ENCODE data around the gene MYH15.

Gene MYH15

DNA sequence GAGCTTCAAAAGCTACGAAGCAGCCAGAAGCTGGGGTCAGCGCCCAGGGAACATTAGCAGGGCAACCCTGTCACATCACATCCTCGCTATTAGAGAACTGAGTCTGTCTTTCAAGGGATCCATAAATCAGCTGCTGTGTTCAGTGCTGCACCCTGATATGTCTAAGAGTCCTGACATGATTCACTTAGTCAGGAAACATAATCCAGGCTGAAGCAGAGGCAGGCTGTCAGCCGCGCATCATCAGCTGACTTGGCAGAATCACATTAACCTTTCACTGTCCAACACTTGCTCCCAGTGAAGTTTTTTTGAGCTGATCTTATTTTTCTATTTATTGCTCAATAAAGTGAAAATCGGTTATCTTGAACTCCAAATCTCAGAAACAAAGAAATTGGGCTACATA lies 23.5 kb downstream of the MYH15 start:
- no peak for DNase-seq (ENCODE audit: low spot score)
- TF ChIP-seq, protein P1, sequence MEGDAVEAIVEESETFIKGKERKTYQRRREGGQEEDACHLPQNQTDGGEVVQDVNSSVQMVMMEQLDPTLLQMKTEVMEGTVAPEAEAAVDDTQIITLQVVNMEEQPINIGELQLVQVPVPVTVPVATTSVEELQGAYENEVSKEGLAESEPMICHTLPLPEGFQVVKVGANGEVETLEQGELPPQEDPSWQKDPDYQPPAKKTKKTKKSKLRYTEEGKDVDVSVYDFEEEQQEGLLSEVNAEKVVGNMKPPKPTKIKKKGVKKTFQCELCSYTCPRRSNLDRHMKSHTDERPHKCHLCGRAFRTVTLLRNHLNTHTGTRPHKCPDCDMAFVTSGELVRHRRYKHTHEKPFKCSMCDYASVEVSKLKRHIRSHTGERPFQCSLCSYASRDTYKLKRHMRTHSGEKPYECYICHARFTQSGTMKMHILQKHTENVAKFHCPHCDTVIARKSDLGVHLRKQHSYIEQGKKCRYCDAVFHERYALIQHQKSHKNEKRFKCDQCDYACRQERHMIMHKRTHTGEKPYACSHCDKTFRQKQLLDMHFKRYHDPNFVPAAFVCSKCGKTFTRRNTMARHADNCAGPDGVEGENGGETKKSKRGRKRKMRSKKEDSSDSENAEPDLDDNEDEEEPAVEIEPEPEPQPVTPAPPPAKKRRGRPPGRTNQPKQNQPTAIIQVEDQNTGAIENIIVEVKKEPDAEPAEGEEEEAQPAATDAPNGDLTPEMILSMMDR (IDR thresholded peaks at IDR 0.05; ENCODE audit: extremely low read depth, insufficient read depth, missing control alignments), result no peak
- in situ Hi-C loops (cut with MboI; ENCODE audit: low pct_unique_long_range_greater_than_20kb, low sequenced_read_pairs, unreplicated experiment), result no loop called here

DNA sequence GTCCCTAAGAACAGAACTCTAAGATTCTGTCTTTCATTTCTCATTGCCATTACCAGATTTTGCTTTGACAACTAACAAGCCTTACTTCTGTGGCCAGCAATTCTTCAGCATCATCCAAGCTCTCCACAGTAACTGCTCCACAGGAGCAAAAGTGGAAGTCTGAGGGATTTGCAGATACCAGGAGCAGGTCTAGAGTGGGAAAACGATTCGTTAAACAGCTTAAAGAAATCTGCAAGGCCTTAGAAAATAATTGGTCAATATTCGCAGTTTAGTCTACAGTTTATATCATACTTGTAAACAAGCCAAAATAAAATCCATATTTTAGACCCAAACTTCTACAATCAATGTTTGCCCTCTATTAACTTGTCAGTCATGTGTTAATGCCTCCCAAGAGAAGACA lies 24.1 kb downstream of the MYH15 start:
- no peak for DNase-seq (ENCODE audit: low spot score)
- TF ChIP-seq, protein P1 (IDR thresholded peaks at IDR 0.05; ENCODE audit: extremely low read depth, insufficient read depth, missing control alignments), result no peak
- in situ Hi-C loops (cut with MboI; ENCODE audit: low pct_unique_long_range_greater_than_20kb, low sequenced_read_pairs, unreplicated experiment), result no loop called here

DNA sequence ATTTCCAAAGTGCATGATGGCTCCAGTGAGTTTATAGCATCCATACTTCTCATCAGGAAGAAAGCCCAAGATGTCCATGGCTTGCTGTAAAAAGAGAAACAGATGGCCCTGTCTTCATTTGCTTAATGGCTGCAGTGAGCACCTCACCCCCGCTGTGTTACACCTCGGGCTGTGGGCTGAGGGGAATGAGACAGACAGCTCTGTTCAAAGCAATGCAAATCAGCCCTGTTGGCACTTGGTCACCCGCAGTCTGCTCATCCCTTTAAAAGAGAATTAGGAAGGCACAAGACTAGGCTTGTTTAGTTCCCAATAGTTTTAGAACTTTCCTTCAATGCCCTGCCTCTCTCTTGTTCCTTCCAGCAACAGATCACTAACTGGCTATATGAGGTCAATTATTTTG lies 25.2 kb downstream of the MYH15 start:
- in situ Hi-C loops (cut with MboI; ENCODE audit: low pct_unique_long_range_greater_than_20kb, low sequenced_read_pairs, unreplicated experiment), result no loop called here
- TF ChIP-seq, protein P1 (IDR thresholded peaks at IDR 0.05; ENCODE audit: extremely low read depth, insufficient read depth, missing control alignments), result no peak
- DNase-seq (ENCODE audit: low spot score), result no peak

DNA sequence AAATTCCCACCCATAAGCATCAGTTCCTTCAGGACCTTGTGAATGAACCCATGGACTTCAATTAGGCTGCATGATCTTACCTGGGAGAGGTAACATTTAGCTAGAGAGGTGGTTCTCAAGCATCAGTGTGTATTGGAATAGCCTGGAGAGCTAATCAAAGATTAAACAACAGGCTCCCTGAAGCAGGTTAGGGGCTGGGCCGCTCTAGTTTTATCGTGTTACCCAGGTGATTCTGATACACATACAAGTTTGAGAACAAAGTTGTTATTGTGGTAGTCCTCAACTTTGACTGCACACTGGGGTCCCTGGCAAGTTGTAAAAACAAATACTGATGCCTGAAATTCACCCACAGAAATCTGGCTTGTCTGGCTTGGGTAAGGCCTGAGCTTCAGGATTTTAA lies 31.2 kb downstream of the MYH15 start:
- in situ Hi-C loops (cut with MboI; ENCODE audit: low pct_unique_long_range_greater_than_20kb, low sequenced_read_pairs, unreplicated experiment), result no loop called here
- TF ChIP-seq, protein P1 (IDR thresholded peaks at IDR 0.05; ENCODE audit: extremely low read depth, insufficient read depth, missing control alignments), result no peak
- no peak for DNase-seq (ENCODE audit: low spot score)

- in situ Hi-C loops (cut with MboI; ENCODE audit: low pct_unique_long_range_greater_than_20kb, low sequenced_read_pairs, unreplicated experiment), result no loop called here
- TF ChIP-seq, protein P1 (IDR thresholded peaks at IDR 0.05; ENCODE audit: extremely low read depth, insufficient read depth, missing control alignments), result peak; percentile 76
- peak; percentile 49 for DNase-seq (ENCODE audit: low spot score)
These were observed 32.8 kb downstream of the MYH15 start for GRCh38 chr3:108477511-108478147.

- in situ Hi-C loops (cut with MboI; ENCODE audit: low pct_unique_long_range_greater_than_20kb, low sequenced_read_pairs, unreplicated experiment), result no loop called here
- no peak for DNase-seq (ENCODE audit: low spot score)
- TF ChIP-seq, protein P1 (IDR thresholded peaks at IDR 0.05; ENCODE audit: extremely low read depth, insufficient read depth, missing control alignments), result no peak
These were observed 35.1 kb downstream of the MYH15 start for GRCh38 chr3:108475220-108475782.

Data from GM13977 (cell line).